Fibroblast of mammary gland (primary cell): ENCODE data around the gene IRAK2.

Experiments used
- DNase-seq: peaks from one replicate; pipeline ENCODE4 v3.0.0-alpha.2; 2010; ENCODE audit warnings: low read depth
- H3K4me3 ChIP-seq: 2 replicates; pipeline ENCODE4 v1.5.1; 2011; ENCODE audit warnings: low read depth, mild to moderate bottlenecking, low read length, moderate library complexity; ENCODE audit not compliant: control insufficient read depth
- CTCF ChIP-seq: conservative IDR thresholded peaks from 2 replicates; pipeline ENCODE4 v1.5.1; 2011; ENCODE audit warnings: low read depth, low read length, inconsistent platforms; ENCODE audit not compliant: control insufficient read depth, insufficient read depth

IRAK2 gene

DNA sequence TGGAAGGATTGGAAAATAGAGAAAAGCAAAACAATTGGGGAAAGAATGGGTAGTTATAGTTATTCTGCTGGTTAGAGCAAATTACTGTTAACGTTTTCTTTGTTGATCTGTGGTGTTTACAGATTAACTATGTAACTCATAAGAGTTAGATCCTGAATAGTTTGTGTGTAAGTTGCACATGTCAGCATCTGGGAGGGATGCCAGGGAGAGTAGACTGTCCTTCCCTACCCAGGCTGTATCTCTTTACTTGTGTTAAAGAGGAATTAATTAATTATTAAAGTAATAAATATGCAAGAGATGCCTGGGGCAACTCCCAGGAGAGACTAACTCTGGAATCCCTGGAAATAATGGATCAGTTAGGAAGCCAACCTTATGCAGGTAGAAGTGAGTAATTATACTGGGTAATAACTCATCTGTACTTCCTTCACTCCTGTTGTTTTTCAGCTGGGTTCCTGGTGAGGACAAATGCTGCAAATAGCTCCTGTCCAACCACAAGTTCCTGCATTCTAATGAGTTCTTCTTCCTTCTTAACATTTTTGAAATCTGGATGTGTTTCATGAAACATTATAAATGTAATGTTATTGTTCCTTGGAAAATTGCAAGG is 109.1 kb downstream of the IRAK2 start:
- no peak for TF ChIP-seq CTCF

GRCh38 chr3:10274601-10275000 is 109.9 kb downstream of the IRAK2 start:
- no peak for TF ChIP-seq CTCF
- H3K4me3 ChIP-seq, result no peak overlapping the region
- no peak for DNase-seq

More for the DNA sequence above, 109.1 kb downstream of the IRAK2 start:
- peak; percentile 31 for DNase-seq
- H3K4me3 ChIP-seq, result no peak overlapping the region

DNA sequence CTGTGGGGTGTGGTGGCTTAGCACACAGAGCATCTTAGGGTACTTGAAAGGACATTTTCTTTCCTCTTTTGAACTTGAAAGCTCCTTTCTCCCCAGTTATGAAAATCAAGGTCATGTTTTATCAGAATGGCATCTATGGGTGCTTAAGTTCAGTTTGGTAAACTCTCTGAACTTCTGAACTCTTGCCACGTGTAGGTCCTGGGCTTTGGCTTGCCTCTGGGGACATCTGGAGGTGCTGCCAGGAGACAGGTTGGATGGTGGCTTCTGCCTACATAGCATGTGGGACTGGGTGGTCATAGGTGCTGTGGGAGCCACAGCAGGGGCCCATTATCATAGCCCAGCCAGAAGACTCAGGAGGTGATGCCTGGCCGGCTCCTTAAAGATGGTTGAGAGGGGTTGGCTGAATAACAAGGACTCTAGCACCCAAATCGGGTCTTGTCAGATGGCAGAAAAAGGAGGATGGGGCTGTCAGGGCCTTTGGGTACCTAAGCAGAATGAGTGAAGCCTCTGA is 112.5 kb downstream of the IRAK2 start:
- no peak overlapping the region for H3K4me3 ChIP-seq
- no peak for TF ChIP-seq CTCF
- DNase-seq, result no peak

- TF ChIP-seq CTCF, result no peak
- no peak for DNase-seq
- H3K4me3 ChIP-seq, result no peak overlapping the region
These were observed 113.8 kb downstream of the IRAK2 start for GRCh38 chr3:10278501-10278900.

GRCh38 chr3:10279384-10280176 is 114.9 kb downstream of the IRAK2 start:
- H3K4me3 ChIP-seq, result no peak overlapping the region
- TF ChIP-seq CTCF, result no peak
- no peak for DNase-seq

- DNase-seq, result no peak
- H3K4me3 ChIP-seq, result no peak overlapping the region
- peak; percentile 8 for TF ChIP-seq CTCF
These were observed 115.4 kb downstream of the IRAK2 start for GRCh38 chr3:10280177-10280529.
